Pancreas (tissue), 10 donors: ENCODE results near the gene CCDC93. TPM values are rescaled to one million over a fixed set of nuclear protein-coding genes. Genes with fewer than 3 reads are reported as not detected.

Experiments used
- ATAC-seq, 4 donors: fragments of 200-7000 bp; cut with Tn5 transposase; one replicate each; pipeline versions ENCODE4 v1.8.0 to v1.9.1; 2020; ENCODE audit warnings: mild to moderate bottlenecking in 4 of 4, moderate library complexity in 4 of 4
- DNase-seq, 6 donors: peaks; one replicate each; pipeline ENCODE4 v3.0.0-alpha.2; 2020
- FAIRE-seq: peaks from 2 replicates; lab custom pipeline; 2012; peaks lifted over from hg19 to GRCh38; lab: Jason Lieb, UNC
- H3K27ac ChIP-seq, 4 donors: fragments of 200-600 bp; sonication (generic); 1 replicate in 3 of 4; 2 replicates in 1 of 4; pipeline versions ENCODE4 v1.5.0 to v1.8.0; 2020
- H3K27me3 ChIP-seq, 4 donors: fragments of 200-600 bp; one replicate each; pipeline ENCODE4 v1.8.0; 2021
- H3K36me3 ChIP-seq, 3 donors: fragments of 200-600 bp; sonication (generic) in 1 of 3; one replicate each; pipeline versions ENCODE4 v1.5.0 to v1.8.0; 2020 to 2021
- H3K4me1 ChIP-seq, 3 donors: fragments of 200-600 bp; one replicate each; pipeline ENCODE4 v1.8.0; 2021
- H3K4me3 ChIP-seq, 4 donors: fragments of 200-600 bp; sonication (generic) in 2 of 4; one replicate each; pipeline versions ENCODE4 v1.5.0 to v1.8.0; 2020 to 2021
- H3K9me3 ChIP-seq, 4 donors: fragments of 200-600 bp; one replicate each; pipeline ENCODE4 v1.8.0; 2021
- WGBS, 2 donors: extraction: QIAGEN DNeasy Blood & Tissue Kit; methylation state at CpG; one replicate each; pipeline ENCODE4 v1.1.7; 2013; 5-methylcytosine and 5-hydroxymethylcytosine counted together
- intact Hi-C, 3 donors: fragments of 100-400 bp; cut with DNase I; formaldehyde crosslinking; loops; one replicate each; pipeline versions ENCODE4 v1.11.1 to v1.14.2; 2022
- polyA plus RNA-seq, 2 donors: library from polyadenylated mRNA; stranded (reverse); fragments of 200-250 nt; gene quantifications; one replicate each; pipeline ENCODE4 v1.2.3, GENCODE V29; 2013
- total RNA-seq, 6 donors: library from RNA; stranded (reverse); fragmentation: NEBNext Ultra II Directional in 4 of 6; extraction: Animal tissue kit (Norgen Biotek cat#: 25700) in 4 of 6; gene quantifications; one replicate each; pipeline versions ENCODE4 v1.2.1 to v1.2.4, GENCODE V29; 2021 to 2023
- TF ChIP-seq, protein P1 (sequence below), 4 donors: fragments of 200-600 bp; sonication (generic) in 3 of 4; IDR thresholded peaks; one replicate each; pipeline versions ENCODE4 v1.5.0 to v1.8.0; 2021; ENCODE audit warnings: antibody characterized with exemption in 4 of 4
- donor health status: healthy with polysubstance abuse.
- donor health status: DM: no; HTN: no; CAD: no; lungs with moderate emphysema.
- donor health status: DM: no; HTN: no; CAD: no.
- donor health status: control.
- donor health status: control.
- donor health status: Bipolar disorder and iron deficiency.
- donor health status: DM: yes; HTN: yes; CAD: no.
- donor health status: DM: no; HTN: no; CAD: no.
- donor health status: DM: no; HTN: no; CAD: no.
- donor health status: DM: yes; HTN: yes; CAD: no.

Gene CCDC93
- total and polyA plus RNA-seq, 8 donors: 8.2 to 28.6 (median 17.0) TPM

DNA sequence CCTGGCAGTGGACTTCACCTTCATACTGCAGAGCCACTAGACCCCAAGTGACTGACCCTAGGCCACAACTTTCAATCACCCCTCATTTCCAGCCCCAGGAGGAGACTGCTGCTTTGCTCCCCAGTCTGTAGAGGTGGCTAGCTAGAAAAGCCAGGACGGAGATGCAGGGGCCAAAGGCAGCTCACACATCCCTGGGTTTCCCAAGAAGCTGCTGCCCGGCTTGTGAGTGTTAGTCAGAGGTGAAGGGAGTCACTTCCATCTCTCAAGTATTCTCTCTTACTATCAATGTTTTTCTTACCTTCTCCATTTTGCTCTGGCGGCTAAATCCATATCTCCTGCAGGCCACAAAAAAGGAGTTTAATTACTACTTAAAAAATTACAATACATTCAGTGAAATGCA is 36.2 kb downstream of the CCDC93 start:
- Histone ChIP-seq H3K9me3 (no peaks in the 10 kb centered on the region), H3K4me3 (no peak overlapping the region), H3K4me1 (no peaks in the 10 kb centered on the region), H3K27me3 (no peaks in the 10 kb centered on the region), H3K27ac (no peak overlapping the region), H3K36me3 (peaks cover 0 to 55% (median 10%) of the 10 kb centered on the region in 3 donors)
- ATAC-seq: no peak
- intact Hi-C loops: no loop called here
- DNase-seq: no peak
- FAIRE-seq: no peak
- TF ChIP-seq, protein P1, sequence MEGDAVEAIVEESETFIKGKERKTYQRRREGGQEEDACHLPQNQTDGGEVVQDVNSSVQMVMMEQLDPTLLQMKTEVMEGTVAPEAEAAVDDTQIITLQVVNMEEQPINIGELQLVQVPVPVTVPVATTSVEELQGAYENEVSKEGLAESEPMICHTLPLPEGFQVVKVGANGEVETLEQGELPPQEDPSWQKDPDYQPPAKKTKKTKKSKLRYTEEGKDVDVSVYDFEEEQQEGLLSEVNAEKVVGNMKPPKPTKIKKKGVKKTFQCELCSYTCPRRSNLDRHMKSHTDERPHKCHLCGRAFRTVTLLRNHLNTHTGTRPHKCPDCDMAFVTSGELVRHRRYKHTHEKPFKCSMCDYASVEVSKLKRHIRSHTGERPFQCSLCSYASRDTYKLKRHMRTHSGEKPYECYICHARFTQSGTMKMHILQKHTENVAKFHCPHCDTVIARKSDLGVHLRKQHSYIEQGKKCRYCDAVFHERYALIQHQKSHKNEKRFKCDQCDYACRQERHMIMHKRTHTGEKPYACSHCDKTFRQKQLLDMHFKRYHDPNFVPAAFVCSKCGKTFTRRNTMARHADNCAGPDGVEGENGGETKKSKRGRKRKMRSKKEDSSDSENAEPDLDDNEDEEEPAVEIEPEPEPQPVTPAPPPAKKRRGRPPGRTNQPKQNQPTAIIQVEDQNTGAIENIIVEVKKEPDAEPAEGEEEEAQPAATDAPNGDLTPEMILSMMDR (IDR thresholded peaks at IDR 0.05): no peak
- WGBS, 2 donors: 93 to 95% methylated on average over 3 of the region's 3 CpGs

DNA sequence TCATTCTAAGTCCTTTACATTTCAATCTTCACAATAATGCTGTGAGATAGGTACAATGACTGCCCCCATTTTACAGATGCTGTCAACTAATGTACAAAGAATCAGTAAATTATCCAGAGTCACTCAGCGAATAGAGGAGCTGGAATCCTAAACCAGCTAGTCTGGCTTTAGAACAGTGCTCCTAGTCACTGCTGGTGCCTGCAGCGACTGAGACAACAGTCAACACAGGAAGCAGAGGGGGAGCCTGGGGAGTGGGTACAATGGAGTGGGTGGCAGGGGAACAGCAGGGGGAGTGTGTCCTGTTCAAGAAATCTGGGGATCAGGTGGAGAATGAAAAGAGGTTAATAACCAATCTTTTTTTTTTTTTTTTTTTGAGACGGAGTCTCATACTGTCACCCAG is 37.3 kb downstream of the CCDC93 start:
- DNase-seq: no peak
- H3K27me3 ChIP-seq: no peaks in the 10 kb centered on the region
- no peak for ATAC-seq
- FAIRE-seq: no peak
- TF ChIP-seq, protein P1 (IDR thresholded peaks at IDR 0.05): no peak
- intact Hi-C loops: no loop called here
- H3K9me3 ChIP-seq: no peaks in the 10 kb centered on the region
- no peak overlapping the region for H3K4me3 ChIP-seq
- WGBS, 2 donors: 95 to 96% methylated on average over 2 of the region's 3 CpGs
- peaks cover 0 to 57% (median 12%) of the 10 kb centered on the region in 3 donors for H3K36me3 ChIP-seq
- no peaks in the 10 kb centered on the region for H3K4me1 ChIP-seq
- H3K27ac ChIP-seq: no peak overlapping the region

DNA sequence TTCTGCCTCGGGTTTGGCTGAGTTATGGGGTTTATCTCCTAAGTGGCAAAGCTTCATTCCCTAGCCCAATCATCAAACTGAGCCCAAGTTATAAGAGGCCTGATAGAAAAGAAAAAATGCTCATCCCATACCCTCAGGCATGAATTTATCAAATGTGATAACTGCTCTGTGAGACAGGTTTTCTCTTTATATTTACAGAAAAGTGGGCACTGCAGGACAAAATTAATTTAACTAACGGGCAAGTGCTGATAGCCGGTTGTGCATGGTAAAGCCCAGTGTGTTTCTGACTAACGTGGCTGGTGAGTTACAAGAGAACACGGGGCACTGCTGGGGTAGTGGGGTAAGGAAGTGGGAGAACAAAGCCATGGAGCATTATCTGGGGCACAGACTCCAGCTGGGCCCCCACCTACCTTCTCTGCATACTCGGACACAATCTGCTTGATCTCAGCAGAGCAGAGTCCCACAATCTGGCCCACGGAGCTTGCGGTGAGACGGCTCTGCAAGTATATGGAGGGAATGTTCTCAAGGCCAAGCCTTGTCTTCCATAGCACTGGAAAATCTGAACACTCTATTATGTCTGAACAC is 40.3 kb downstream of the CCDC93 start:
- H3K9me3 ChIP-seq: no peaks in the 10 kb centered on the region
- H3K4me3 ChIP-seq: no peak overlapping the region
- peaks cover 0 to 60% (median 14%) of the 10 kb centered on the region in 3 donors for H3K36me3 ChIP-seq
- no peak for FAIRE-seq
- 90 to 94% methylated on average over 9 of the region's 9 CpGs for WGBS, 2 donors
- no peak for DNase-seq
- TF ChIP-seq, protein P1 (IDR thresholded peaks at IDR 0.05): no peak
- H3K4me1 ChIP-seq: no peaks in the 10 kb centered on the region
- intact Hi-C loops: no loop called here
- H3K27ac ChIP-seq: no peak overlapping the region
- no peaks in the 10 kb centered on the region for H3K27me3 ChIP-seq
- ATAC-seq: no peak

DNA sequence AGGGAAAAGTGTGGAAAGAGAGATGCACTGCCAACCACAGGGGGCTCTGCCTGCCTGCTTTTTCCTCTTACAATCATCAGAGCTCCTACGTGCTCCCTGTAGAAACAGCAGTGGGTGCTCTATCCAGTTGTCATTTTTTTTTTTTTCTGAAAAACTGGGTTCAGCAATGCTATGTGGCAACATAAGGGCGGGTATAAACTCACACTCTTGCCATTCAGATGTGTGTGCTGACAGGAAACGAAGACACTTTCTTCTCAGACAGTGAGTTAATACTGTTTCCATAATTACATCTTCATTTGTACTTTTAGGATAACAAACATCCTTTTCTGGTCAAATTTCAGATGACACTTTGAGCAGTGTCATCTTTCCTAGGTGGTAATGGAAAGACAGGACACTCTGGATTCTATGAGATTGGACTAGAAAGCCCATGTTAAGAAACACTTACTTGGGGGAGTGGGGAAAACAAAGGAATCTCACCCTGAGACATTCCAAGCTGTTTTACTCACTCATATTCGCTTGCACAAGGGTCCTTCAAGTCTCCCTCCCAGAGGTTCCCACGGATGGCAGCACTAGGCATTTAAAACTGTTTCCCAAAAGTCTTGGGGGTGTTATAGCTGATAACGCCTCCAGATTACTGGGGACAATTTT is 41.3 kb downstream of the CCDC93 start:
- H3K36me3 ChIP-seq: peaks cover 0 to 61% (median 11%) of the 10 kb centered on the region in 3 donors
- H3K9me3 ChIP-seq: no peaks in the 10 kb centered on the region
- TF ChIP-seq, protein P1 (IDR thresholded peaks at IDR 0.05): no peak
- no peaks in the 10 kb centered on the region for H3K4me1 ChIP-seq
- ATAC-seq (no peak), DNase-seq (no peak), FAIRE-seq (no peak)
- no peak overlapping the region for H3K27ac ChIP-seq
- 90 to 95% methylated on average over 6 of the region's 6 CpGs for WGBS, 2 donors
- intact Hi-C loops: no loop called here
- no peak overlapping the region for H3K4me3 ChIP-seq
- no peaks in the 10 kb centered on the region for H3K27me3 ChIP-seq

DNA sequence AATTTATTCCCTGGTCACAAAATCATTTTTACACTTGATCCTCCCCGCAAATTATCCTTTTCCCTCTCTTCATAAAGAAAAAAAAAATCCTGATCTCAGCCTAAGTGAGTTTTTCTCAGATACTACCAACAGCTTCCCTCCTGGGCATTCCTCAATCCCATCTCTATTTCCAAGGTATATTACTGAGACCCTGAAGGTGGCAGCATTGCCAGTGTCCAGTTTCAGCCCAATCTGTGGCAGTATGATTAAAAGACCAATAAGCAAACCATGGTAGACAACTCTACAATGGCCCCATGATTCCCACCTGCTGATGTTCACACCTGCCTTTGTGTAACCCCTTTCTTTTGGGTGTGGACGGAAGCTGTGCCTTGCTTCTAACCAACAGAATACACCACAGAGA is 45.1 kb downstream of the CCDC93 start:
- intact Hi-C loops: no loop called here
- no peak for ATAC-seq
- peaks cover 0 to 32% (median 7%) of the 10 kb centered on the region in 3 donors for H3K36me3 ChIP-seq

More for the DNA sequence above, 45.1 kb downstream of the CCDC93 start:
- no peak overlapping the region for H3K27ac ChIP-seq
- no peaks in the 10 kb centered on the region for H3K9me3 ChIP-seq
- WGBS, 2 donors: 94 to 96% methylated on average over 2 of the region's 2 CpGs
- DNase-seq (no peak), FAIRE-seq (no peak)
- TF ChIP-seq, protein P1 (IDR thresholded peaks at IDR 0.05): no peak
- no peaks in the 10 kb centered on the region for H3K4me1 ChIP-seq
- no peaks in the 10 kb centered on the region for H3K27me3 ChIP-seq
- no peak overlapping the region for H3K4me3 ChIP-seq
